ENCODE measurements around the gene GAST.
"Not testable (repeated sequence)": the region's sequence is repeated elsewhere in the genome, so short reads cannot be mapped to it uniquely, and the experiment has no call there.

GAST gene

GRCh38 chr17:41683441-41684007 is 28.6 kb upstream of the GAST start:
- no peak for DNase-seq (ENCODE audit: low read depth)

- DNase-seq (ENCODE audit: low read depth): no peak
These were observed 28.1 kb upstream of the GAST start for GRCh38 chr17:41684035-41684434.

GRCh38 chr17:41685753-41686152 is 26.4 kb upstream of the GAST start:
- DNase-seq (ENCODE audit: low read depth): not testable (repeated sequence)

GRCh38 chr17:41686281-41686680 is 25.9 kb upstream of the GAST start:
- DNase-seq (ENCODE audit: low read depth): no peak

- DNase-seq (ENCODE audit: low read depth): no peak
These were observed 24.1 kb upstream of the GAST start for GRCh38 chr17:41687828-41688640.

- peak; percentile 100 for DNase-seq (ENCODE audit: low read depth)
These were observed 23.3 kb upstream of the GAST start, which contains the start of gene EIF1 for GRCh38 chr17:41688641-41689496. EIF1 (plus strand) TSS chr17:41688885; CDS start chr17:41689039, 154 bp downstream.

- no peak for DNase-seq (ENCODE audit: low read depth)
These were observed 22.4 kb upstream of the GAST start for GRCh38 chr17:41689497-41690299.

GRCh38 chr17:41690497-41690896 is 21.6 kb upstream of the GAST start:
- no peak for DNase-seq (ENCODE audit: low read depth)

- DNase-seq (ENCODE audit: low read depth): no peak
These were observed 20.9 kb upstream of the GAST start for GRCh38 chr17:41691031-41691777.

GRCh38 chr17:41692722-41693521 is 19.2 kb upstream of the GAST start:
- DNase-seq (ENCODE audit: low read depth): no peak

- no peak for DNase-seq (ENCODE audit: low read depth)
These were observed 16.9 kb upstream of the GAST start for GRCh38 chr17:41695134-41695661.

GRCh38 chr17:41695954-41696757 is 16.0 kb upstream of the GAST start:
- peak; percentile 52 for DNase-seq (ENCODE audit: low read depth)

- no peak for DNase-seq (ENCODE audit: low read depth)
These were observed 14.8 kb upstream of the GAST start for GRCh38 chr17:41697122-41697962.

GRCh38 chr17:41700843-41701242 is 11.3 kb upstream of the GAST start:
- not testable (repeated sequence) for DNase-seq (ENCODE audit: low read depth)

- DNase-seq (ENCODE audit: low read depth): no peak
These were observed 9.4 kb upstream of the GAST start for GRCh38 chr17:41702712-41703111.

- no peak for DNase-seq (ENCODE audit: low read depth)
These were observed 6.7 kb upstream of the GAST start for GRCh38 chr17:41705271-41705991.

Measured in stimulated activated CD8-positive, alpha-beta memory T cell treated with anti-CD3 and anti-CD28 coated beads, Interleukin-7, amount 100 ng/mL, for 24 hours (primary cell).